HG02763 (cell line): ENCODE data around the gene SUCNR1.
"Not testable (repeated sequence)": the region's sequence is repeated elsewhere in the genome, so short reads cannot be mapped to it uniquely, and the experiment has no call there.

Source experiments
- ATAC-seq: cut with Tn5 transposase; IDR thresholded peaks from one replicate; pipeline ENCODE4 v1.9.1; 2021; ENCODE audit warnings: mild to moderate bottlenecking, moderate library complexity; ENCODE audit not compliant: unreplicated experiment

The SUCNR1 gene, protein sequence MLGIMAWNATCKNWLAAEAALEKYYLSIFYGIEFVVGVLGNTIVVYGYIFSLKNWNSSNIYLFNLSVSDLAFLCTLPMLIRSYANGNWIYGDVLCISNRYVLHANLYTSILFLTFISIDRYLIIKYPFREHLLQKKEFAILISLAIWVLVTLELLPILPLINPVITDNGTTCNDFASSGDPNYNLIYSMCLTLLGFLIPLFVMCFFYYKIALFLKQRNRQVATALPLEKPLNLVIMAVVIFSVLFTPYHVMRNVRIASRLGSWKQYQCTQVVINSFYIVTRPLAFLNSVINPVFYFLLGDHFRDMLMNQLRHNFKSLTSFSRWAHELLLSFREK

DNA sequence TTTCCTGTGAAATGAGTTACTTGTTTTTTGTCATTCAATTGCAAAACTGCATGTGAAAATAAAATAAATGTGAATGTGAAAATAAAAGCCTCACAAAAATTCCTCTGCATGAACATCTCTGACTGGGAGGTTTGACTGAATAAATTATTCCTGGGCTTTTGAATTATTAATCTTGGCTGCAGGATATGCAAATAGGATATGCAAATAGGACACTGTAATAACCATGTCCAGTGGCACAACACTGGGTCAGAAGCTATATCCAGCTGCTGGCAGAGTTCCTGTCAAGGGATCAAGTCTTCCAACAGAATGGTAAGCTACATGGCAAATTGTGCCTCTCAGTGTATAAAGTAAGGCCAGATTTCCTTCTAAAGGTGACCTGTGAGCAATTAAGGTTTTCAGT, at the start of gene SUCNR1:
TSS of gene SUCNR1 (plus strand) at position 246 of the 400 bp plus-strand sequence. CDS start 6,250 bp downstream, outside the sequence.
- no peak for ATAC-seq

DNA sequence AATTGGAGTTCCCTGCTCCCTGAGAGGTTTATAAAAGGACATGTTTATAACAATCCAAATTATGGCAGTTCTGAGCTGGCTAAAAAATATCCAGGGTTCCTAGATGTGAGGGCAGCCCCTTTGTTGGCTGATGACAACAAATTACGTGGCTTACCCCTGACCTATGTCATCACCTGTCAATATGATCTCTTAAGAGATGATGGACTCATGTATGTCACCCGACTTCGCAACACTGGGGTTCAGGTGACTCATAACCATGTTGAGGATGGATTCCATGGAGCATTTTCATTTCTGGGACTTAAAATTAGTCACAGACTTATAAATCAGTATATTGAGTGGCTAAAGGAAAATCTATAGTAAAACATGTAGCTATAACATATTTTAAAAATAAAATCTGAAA, 45.6 kb upstream of the SUCNR1 start:
- ATAC-seq = no peak

DNA sequence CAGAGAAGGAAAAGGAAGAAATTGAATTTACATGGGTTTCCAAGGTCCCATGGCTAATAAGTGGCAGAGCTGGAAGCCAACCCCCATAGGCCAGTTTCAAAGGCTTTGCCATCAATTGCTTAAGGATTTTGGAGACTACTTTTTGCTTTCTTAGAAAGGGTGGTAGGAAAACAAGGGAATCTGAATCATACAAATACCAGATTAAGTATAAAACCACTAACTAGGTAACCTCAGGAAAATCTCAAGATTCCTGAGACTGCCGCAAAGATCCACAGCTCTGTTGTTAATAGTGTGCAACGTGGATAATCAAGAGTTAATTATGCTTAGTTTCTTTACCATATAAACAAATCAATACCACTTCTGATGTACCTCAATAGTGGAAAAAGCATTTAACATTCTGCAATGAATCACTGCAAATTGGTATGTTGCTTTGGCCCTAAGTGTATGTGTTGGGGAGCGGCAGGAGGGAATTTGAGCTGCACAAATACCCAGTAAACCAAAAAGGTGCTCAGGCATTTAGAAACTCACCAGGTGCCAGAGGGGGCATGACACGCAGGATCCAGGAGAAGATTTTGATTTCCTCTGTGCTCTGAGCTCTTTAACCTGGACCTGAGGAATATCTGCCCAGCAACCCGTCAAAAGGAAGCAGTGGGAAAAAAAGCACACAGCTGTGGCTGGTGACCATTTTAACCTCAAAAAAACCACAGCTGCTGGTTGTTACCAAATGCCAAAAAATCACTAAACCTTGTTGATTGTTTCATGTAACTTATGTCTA, 37.5 kb upstream of the SUCNR1 start:
- ATAC-seq = no peak

DNA sequence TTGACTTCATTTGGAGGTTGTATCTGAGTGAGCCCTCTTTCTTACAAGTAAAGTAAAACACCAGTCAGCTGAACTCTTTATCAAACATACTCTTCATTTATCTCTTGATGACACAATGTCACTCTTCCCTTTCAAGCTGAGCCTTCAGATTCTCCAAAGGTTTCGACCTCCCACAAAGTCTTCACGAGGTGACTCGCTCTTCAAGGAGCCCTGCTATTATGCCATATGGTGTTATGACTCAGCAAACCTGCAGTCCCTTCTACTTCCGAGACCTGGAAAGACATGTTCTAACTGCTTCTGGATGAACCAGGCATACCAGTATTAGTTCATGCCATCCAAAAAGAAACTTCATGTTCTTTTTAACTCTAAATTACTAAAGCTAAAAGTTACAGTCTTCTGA, 36.4 kb upstream of the SUCNR1 start:
- no peak for ATAC-seq

DNA sequence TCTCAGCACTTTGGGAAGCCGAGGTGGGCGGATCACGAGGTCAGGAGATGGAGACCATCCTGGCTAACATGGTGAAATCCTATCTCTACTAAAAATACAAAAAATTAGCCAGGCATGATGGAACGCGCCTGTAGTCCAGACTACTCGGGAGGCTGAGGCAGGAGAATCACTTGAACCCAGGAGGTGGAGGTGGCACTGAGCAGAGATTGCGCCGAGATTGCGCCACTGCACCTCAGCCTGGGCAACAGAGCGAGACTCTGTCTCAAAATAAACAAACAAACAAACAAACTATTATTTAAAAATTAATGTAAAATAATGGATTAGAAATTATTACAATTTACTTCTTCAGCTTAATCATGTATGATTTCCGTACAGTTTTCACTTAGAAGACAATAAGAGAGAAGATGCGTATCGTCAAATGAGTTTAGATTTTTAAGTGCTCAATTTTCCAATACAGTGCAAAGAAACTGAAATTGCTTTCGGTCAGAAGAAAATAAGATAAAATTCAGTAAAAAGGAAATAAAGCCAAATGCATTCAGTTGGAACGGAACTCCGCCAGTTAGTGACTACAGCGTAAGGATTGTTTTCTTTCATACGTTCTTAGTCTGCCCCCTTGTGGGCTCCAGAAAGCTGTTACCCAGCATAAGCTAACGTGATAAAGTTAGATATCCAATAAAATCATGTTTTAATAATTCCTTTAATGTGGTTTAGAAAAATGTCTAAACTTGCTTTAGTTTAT, 34.7 kb upstream of the SUCNR1 start:
- ATAC-seq = peak; percentile 66

DNA sequence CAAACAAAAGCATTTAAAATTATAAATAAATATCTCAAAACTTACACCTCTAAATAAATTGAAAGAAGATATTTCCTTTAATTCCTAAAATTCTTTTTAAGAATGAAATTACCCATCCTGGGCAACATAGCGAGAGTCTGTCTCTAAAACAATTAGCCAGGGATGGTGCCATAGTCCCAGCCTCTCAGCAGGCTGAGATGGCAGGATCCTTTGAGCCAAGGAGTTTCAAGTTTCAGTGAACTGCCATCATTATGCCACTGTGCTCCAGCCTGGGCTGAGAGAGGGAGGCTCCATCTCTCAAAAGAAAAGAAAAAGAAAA, 34.2 kb upstream of the SUCNR1 start:
- ATAC-seq = no peak

DNA sequence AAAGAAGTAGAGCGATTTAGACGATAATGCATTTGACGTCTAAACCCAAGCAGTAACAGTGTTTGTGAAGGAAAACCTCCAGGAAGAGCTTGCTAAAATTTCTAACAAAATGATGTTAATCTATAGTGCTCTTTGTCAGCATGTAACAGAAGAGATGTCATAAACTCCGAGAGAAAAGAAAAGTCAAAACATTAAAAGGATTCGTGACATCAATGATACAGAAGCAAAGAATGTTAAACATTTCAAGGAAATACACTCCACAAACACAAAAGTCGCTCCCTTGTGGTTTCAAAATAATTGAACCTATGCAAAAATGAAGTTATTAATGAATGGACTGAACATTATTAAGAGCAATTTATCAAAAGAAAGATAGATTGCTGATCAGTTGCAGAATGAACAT, 31.6 kb upstream of the SUCNR1 start:
- no peak for ATAC-seq

DNA sequence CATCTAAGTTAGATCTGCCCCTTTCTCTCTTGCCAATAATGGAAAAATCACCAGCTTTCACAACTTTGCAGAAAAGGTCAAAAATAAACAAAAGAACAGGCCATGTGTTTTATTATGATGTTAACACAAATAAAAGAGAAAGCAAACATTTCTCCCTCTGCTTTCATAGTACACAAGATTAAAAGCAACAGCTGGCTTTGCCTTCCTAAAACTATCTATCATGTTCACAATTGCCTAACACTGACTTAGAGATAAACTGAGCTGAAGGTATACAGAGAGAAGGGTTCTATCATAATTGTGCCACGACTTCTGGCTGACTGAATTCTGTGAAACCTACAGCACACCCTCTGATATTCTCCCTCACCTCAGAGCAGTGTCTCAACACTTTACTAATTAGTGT, 30.2 kb upstream of the SUCNR1 start:
- ATAC-seq = no peak

DNA sequence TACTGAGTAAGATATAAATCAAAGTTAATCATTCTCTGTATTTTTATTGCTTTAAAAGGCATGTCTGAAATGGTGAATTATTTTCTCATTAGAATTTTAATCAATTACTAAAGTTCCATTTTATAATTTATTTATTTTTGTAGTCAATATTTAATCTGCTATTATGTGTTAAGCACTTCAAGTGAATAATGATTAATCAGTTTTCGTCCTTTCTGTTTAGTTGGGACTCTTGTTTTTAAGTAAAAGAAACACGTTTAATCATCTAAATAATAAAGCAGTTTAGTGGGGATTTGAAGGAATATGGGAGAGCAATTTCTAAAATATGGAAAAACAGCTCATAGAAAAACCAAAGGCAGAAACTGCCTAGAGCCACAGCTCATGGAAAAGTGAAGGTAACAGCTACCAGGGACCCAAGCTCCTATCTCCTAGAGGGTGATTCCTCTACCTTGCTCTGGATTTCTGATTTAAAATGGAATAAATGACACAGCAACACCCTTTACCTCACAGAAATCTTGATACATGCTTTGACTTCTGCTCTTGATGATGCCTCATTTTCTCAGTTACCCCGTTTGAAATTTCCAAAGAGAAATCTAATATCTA, 28.0 kb upstream of the SUCNR1 start:
- no peak for ATAC-seq

DNA sequence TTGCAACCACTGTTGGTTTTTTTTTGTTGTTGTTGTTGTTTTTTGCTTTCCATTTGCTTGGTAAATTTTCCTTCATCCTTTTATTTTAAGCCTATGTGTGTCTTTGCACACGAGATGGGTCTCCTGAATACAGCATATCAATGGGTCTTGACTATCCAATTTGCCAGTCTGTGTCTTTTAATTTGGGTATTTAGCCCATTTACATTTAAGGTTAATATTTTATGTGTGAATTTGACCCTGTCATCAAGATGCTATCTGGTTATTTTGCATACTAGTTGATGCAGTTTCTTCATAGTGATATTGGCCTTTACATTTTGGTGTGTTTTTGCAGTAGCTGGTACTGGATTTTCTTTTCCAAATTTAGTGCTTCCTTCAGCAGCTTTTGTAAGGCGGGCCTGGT, 23.4 kb upstream of the SUCNR1 start:
- not testable (repeated sequence) for ATAC-seq

DNA sequence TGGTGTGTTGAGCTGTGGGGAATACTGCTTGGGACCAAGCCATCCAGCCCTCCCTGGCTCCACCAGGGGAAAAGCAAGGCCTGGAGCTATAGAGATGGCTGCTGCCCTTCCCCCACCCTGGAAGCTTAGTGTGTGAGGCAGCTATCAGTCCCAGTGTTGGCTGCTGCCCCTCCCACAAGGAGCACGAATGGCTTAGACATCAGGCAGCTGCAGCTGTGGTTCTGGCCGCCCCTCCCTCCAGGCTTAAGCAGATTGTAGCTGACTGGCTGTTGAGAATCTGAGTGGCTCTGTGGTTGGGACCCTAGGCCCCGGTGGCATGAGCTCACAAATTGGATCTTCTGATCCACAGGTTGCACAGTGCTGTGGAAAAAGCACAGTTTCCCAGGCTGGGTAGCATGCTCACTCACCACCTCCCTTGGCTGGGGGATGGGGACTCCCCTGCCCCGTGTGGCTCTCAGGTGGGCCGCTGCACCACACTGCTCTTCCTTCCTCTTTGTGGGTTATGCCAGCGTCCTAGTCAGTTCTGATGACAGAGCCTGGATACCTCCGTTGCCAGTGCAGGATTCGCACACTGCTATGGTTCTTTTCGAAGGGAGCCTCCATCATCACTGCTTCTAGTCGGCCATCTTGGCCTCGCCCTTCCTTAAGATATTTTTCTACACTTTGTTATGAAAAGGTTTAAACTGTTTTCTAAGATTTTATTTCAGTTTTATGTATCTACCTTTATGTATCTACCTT, 21.2 kb upstream of the SUCNR1 start:
- no peak for ATAC-seq

DNA sequence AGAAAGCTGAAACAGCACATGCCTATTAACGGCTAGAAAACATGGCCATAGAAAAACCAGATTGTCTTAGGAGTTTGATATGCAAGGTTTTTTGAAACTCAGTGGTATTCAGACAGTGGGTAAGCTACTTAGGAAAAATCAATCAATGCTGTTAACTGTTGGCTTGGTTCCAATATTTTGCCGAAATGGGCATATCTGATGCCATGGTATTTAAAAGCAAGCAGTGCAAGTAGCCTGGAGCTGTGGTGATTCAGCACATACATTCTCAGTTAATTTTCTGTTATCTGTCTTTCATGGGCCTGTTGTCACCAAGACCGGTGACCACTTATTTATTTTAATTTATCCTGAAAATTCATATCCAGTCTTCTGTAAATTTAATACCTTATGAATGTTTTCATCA, 17.3 kb upstream of the SUCNR1 start:
- no peak for ATAC-seq

DNA sequence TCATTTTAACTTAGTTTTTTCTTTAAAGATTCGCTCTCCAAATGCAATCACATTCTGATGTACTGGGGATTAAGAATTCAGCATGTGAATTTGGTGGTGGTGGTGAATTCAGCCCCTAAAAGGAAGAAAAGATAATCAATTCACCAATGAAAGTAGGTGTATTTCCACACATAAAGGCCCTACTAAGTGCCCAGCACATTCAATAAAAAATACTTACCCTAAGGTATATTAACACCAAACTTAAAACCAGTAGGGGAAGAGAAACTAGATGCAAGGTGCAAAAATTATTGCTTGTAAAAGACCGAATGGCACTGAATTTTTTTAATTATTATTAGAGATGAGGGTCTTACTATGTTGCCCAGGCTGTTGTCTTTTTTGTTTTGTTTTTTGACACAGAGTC, 16.8 kb upstream of the SUCNR1 start:
- ATAC-seq = no peak

DNA sequence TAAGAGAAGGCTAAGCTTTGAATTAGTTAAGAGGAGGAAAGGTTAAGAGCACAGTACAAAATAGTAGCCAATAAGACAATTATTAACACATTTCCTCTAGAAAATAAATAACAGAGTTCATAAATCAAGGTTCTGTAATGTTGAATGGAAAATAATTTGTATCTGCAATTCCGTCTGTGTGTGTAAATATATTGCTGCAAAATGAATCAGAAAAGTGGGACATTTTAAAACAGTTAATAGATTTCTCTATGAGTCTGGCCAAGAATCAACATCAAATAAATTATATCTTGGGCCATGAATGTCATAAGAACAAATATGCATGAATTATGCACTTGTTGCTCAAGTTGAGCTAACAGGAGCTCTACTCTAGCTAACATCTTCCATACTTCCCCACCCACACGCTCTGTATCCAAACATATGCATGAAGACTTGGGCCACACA, 14.2 kb upstream of the SUCNR1 start:
- ATAC-seq = no peak

DNA sequence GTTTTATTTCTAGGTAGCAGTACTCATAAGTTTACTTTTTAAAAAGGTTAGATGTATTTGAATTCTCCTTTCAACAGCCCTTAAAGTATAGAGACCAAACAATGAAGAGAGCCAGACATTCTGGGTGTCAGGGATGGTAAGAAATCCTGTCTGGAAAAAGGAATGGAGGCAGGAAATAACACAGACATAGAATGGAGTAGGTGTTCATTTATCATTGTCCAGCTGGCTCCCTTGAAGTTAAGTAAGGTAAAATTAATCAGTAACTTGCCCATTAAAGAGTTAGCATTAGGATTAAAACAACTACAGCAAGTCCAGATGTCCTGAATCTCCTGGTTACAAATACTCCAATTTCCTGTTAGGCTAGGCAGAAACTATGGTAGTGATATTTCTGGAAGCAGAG, 13.5 kb upstream of the SUCNR1 start:
- ATAC-seq = no peak

DNA sequence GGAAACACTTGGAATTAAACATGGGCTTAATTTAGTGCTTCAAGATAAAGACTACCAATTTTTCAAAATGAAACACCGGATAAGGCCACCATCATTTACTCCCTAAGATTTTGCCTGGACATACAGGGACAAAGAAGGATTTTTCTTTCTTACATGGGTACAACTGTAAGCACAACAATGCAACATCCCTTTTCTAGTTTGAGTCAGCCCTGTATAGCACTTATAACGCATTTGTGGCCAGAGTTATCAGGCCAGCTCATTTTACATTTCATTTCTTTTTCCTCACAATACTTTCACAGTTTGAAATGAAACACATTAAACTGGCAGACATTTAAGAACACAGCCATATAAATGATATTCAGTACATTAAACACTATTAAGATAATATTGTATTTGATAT, 9.8 kb upstream of the SUCNR1 start:
- ATAC-seq = no peak

DNA sequence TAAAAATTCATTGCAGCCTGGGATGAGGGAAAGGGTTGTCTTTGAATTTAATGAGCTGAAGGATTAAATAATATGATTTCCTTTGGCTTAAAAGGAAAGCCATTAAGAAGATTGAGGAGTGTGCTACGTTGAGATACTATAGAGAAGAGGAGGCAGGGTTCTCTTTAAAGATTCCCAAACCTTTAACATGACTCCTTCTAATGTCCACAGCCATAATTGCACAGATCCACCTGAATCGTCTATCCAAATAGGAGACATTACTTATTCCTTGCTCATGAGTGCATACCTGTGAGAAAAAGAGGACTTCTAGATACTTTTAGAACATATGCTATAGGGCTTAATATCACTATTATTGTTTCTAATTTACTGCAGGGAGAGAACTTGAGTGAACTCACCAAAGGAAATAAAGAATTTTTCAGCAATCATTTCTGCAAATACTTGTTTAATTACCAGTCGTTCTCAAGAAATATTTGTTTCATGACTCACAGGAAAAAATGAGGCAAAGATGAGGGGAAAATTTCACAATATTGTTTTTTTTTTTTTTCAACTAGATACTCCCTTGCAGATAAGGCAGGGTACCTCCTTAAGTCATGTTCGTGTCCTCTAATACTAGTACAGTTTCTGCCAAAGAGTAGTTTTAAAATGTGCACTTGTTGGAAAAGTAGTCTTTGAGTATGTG, 8.9 kb upstream of the SUCNR1 start:
- no peak for ATAC-seq

DNA sequence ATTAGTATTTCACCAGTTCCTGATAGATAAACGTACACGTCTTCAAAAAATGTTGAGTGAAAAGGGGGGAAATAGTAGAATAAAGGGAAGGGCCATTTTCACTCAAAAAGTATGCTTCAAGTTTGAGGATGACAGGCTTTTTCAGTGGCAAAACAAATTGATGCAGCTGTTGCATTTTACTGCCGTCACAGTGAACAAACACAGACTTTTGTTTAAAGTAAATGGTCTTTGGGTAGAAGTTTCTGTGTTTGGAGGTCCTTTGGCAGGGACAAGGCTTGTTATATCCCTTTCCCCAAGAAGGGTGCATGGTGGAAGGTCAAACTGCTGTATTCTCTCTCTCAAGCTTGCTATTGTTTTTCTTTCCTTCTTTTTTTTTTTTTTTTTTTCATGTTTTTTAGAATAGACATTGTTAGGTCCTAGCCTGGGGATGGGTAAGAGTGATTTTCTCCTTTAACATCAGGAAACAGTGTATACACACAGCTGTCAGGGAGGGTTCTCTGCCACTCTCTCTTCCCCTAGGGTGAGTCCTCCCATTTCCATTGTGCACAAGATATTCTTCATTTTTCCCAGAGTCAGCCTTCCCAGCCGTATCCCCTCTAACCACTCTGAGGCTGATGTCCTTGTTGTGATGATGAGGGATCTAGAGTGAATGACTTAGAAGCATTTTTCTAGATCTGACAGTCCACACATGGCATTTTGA, 6.6 kb upstream of the SUCNR1 start:
- no peak for ATAC-seq

DNA sequence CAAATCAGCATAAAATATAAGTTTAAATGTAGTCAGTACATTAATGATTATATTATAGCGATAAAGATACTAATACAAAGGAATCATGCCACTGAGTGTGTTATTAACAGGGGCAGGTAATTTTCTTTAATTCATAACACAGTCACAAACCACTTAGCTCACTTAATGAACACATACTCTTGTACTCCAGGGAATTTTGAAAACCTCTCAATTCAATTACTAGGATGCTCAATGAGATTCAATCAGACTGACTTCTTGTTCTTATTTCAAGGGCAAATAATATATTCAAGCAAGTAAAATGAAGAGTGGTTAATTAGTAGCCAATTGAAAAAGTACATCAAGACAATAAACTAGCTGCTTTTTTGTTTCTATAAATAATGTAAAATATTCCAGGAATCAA, 5.8 kb upstream of the SUCNR1 start:
- ATAC-seq = no peak

DNA sequence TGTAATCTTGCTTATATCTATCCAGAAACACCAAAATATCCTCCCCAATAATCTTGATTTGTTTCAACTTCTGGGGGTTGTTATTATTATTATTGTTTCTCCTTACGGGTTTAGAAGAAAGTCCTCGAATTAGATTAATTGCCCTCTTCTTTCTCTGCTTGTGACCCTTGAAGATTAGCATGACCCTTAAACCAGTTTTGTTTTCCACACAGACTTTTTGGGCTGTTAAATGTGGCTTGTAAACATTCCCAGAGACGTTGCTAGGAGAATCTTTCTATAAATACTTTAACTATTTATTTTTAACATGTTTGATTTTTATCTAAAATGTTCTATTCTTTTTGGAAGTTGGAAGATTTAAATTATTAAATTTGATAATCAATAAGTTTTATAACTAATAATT, 4.3 kb upstream of the SUCNR1 start:
- no peak for ATAC-seq
